Astrocyte of the cerebellum (primary cell): ENCODE measurements around the gene VWA1.

Experiments
- DNase-seq: peaks from one replicate; pipeline ENCODE4 v3.0.0-alpha.2; 2011; ENCODE audit warnings: low read depth
- H3K4me3 ChIP-seq: 2 replicates; pipeline ENCODE4 v1.5.1; 2011; ENCODE audit warnings: mild to moderate bottlenecking, low read depth, low read length, moderate library complexity
- CTCF ChIP-seq: IDR thresholded peaks from 2 replicates; pipeline ENCODE4 v1.5.1; 2012; ENCODE audit warnings: low read length, low read depth, moderate library complexity, mild to moderate bottlenecking; ENCODE audit errors: missing control alignments
- in situ Hi-C: cut with HindIII; loops from 2 replicates; pipeline ENCODE4 v1.10.0; 2017; ENCODE audit warnings: low sequenced_read_pairs

The VWA1 gene

GRCh38 chr1:1489231-1489630 is 53.7 kb downstream of the VWA1 start:
- no peak for TF ChIP-seq CTCF
- no peak for DNase-seq
- in situ Hi-C loops = no loop called here
- H3K4me3 ChIP-seq = no peak overlapping the region

- no peak for DNase-seq
- in situ Hi-C loops = loop anchor here (5.0 kb wide), 1 partner anchor 118 kb away; no protein-coding TSS in a partner anchor
- H3K4me3 ChIP-seq = no peak overlapping the region
- TF ChIP-seq CTCF = no peak
These were observed 54.4 kb downstream of the VWA1 start for GRCh38 chr1:1489861-1490260.

GRCh38 chr1:1490633-1491230 is 55.2 kb downstream of the VWA1 start:
- no peak overlapping the region for H3K4me3 ChIP-seq
- in situ Hi-C loops = loop anchor here (5.0 kb wide), 1 partner anchor 118 kb away; no protein-coding TSS in a partner anchor
- no peak for TF ChIP-seq CTCF
- no peak for DNase-seq

GRCh38 chr1:1491601-1492000 is 56.1 kb downstream of the VWA1 start:
- no peak for DNase-seq
- no peak overlapping the region for H3K4me3 ChIP-seq
- in situ Hi-C loops = loop anchor here (5.0 kb wide), 1 partner anchor 119 kb away; no protein-coding TSS in a partner anchor
- no peak for TF ChIP-seq CTCF
